Measurements from ENCODE around the gene MEOX1.

DNA sequence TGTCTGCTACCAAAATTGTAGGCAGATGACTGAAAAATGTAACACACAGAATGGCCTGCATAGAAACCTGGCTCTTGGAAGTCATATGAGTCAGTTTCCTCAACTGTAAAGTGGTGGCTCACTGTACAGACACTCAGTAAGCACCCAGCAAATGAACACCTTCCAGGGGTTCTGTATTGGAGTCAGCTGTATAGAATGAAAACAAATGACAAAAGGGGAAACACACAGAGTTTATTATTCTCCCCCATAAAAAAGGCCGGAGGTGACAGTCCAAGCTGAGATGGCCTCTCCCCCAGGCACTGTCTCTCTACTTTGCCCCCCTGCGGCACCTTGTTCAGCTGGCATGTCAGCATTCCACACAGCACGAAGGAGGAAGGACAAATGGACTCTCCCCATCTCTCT lies 6.2 kb upstream of the MEOX1 start:
- TF ChIP-seq, protein P1, sequence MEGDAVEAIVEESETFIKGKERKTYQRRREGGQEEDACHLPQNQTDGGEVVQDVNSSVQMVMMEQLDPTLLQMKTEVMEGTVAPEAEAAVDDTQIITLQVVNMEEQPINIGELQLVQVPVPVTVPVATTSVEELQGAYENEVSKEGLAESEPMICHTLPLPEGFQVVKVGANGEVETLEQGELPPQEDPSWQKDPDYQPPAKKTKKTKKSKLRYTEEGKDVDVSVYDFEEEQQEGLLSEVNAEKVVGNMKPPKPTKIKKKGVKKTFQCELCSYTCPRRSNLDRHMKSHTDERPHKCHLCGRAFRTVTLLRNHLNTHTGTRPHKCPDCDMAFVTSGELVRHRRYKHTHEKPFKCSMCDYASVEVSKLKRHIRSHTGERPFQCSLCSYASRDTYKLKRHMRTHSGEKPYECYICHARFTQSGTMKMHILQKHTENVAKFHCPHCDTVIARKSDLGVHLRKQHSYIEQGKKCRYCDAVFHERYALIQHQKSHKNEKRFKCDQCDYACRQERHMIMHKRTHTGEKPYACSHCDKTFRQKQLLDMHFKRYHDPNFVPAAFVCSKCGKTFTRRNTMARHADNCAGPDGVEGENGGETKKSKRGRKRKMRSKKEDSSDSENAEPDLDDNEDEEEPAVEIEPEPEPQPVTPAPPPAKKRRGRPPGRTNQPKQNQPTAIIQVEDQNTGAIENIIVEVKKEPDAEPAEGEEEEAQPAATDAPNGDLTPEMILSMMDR (IDR thresholded peaks at IDR 0.05): no peak
- no peak for TF ChIP-seq POLR2A (IDR thresholded peaks at IDR 0.05)

All from Peyer's patch (tissue), 4 donors.